GM23248 (cell line): Measurements from ENCODE around the gene NAGPA.

ENCODE experiments used
- EZH2 ChIP-seq: fragments of 200-600 bp; sonication (generic); IDR thresholded peaks from 2 replicates; pipeline ENCODE4 v1.6.1; 2018; ENCODE audit warnings: antibody characterized with exemption, mild to moderate bottlenecking; ENCODE audit not compliant: insufficient read depth, poor library complexity, severe bottlenecking
- EZH2phosphoT487 ChIP-seq: fragments of 200-600 bp; sonication (generic); IDR thresholded peaks from 2 replicates; pipeline ENCODE4 v1.6.1; 2018; ENCODE audit warnings: antibody characterized with exemption, moderate library complexity, mild to moderate bottlenecking, low read depth; ENCODE audit not compliant: insufficient read depth

DNA sequence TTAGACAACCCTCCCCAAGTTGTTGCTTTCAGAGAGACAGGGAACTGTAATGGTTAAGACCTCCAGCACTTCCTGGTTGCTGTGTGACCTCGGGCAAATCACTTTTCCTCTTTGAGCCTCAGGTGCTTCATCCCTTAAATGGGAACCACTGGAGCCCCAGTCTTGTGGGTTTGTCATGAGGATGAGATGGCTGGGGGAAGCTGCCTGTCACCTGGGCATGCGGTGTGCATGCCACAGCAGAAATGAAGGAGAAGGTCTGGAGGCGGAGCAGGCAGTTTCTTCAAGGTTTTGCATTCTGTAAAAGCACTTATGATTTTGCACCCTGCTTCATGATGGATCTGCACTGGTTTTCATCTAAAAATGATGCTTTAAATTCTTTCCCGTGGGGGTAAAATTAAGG, 22.1 kb downstream of the NAGPA start:
- TF ChIP-seq EZH2phosphoT487 (no peak), EZH2 (no peak)
